ENCODE data around the gene PAPLN. TPM values are rescaled to one million over a fixed set of nuclear protein-coding genes. Genes with fewer than 3 reads are reported as not detected.

Gene PAPLN
- total and polyA plus RNA-seq, 2 of the 13 experiments (the other 11 are each of a cell fraction or from before 2014, with no cell fraction given) = not detected

- TF ChIP-seq KLF11 (CRISPR knock-in tag; IDR thresholded peaks at IDR 0.05) (no peak), ZFP91 (CRISPR knock-in tag; IDR thresholded peaks at IDR 0.05; ENCODE audit: borderline replicate concordance) (no peak), PRMT3 (CRISPR knock-in tag; IDR thresholded peaks at IDR 0.05; ENCODE audit: borderline replicate concordance, low read depth) (no peak), SP5 (CRISPR knock-in tag; IDR thresholded peaks at IDR 0.05; ENCODE audit: borderline replicate concordance, low read depth) (no peak), RCOR2 (CRISPR knock-in tag; IDR thresholded peaks at IDR 0.05) (no peak), ZNF841 (CRISPR knock-in tag; IDR thresholded peaks at IDR 0.05; ENCODE audit: borderline replicate concordance) (no peak), ZNF784 (CRISPR knock-in tag; IDR thresholded peaks at IDR 0.05; ENCODE audit: borderline replicate concordance) (no peak), ZBTB39 (CRISPR knock-in tag; IDR thresholded peaks at IDR 0.05) (no peak)
- TF ChIP-seq, protein P1, sequence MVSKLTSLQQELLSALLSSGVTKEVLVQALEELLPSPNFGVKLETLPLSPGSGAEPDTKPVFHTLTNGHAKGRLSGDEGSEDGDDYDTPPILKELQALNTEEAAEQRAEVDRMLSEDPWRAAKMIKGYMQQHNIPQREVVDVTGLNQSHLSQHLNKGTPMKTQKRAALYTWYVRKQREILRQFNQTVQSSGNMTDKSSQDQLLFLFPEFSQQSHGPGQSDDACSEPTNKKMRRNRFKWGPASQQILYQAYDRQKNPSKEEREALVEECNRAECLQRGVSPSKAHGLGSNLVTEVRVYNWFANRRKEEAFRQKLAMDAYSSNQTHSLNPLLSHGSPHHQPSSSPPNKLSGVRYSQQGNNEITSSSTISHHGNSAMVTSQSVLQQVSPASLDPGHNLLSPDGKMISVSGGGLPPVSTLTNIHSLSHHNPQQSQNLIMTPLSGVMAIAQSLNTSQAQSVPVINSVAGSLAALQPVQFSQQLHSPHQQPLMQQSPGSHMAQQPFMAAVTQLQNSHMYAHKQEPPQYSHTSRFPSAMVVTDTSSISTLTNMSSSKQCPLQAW (CRISPR knock-in tag; IDR thresholded peaks at IDR 0.05) = no peak
Observed at GRCh38 chr14:73235531-73236155, 1.7 kb upstream of the PAPLN start (continued).
